Endothelial cell of umbilical vein (primary cell): ENCODE results near the gene PPP2R2D. TPM values are rescaled to one million over a fixed set of nuclear protein-coding genes. Genes with fewer than 3 reads are reported as not detected.

Source experiments
- BruUV-seq: library from RNA; stranded (reverse); fragments of 400-500 nt; replicated peaks from 2 replicates; lab custom pipeline; 2021; lab: Mats Ljungman, UMichigan
- CTCF ChIA-PET: fragments of 300-600, 350-600 bp; sonication (Branson Sonifier 250); formaldehyde crosslinking; loops from one replicate; lab custom pipeline; 2021; ENCODE audit warnings: antibody characterized with exemption, inconsistent platforms; lab: Charles Lee
- POLR2A ChIA-PET: fragments of 300-600, 350-600 bp; sonication (Branson Sonifier 250); formaldehyde crosslinking; loops from one replicate; lab custom pipeline; 2021; ENCODE audit warnings: antibody characterized with exemption, inconsistent platforms; lab: Charles Lee
- DNase-seq: peaks from one replicate; pipeline ENCODE4 v3.0.0-alpha.2; 2011; ENCODE audit warnings: low read depth, low spot score
- FAIRE-seq: peaks from 2 replicates; lab custom pipeline; 2011; peaks lifted over from hg19 to GRCh38; lab: Jason Lieb, UNC
- H2AFZ ChIP-seq: 2 replicates; pipeline ENCODE4 v1.6.0; 2012; ENCODE audit warnings: low read depth, low read length, control low read depth, inconsistent platforms
- H3K27ac ChIP-seq: 2 replicates; pipeline ENCODE4 v1.5.1; 2011; ENCODE audit warnings: low read depth, mild to moderate bottlenecking, control low read depth, low read length, moderate library complexity; ENCODE audit not compliant: insufficient read depth
- H3K27me3 ChIP-seq, 2 experiments: 2 replicates each; pipeline versions ENCODE4 v1.6.0 to v1.6.1; 2011; ENCODE audit warnings: low read length in 2 of 2, mixed read lengths in 1 of 2; ENCODE audit not compliant: control insufficient read depth in 2 of 2, insufficient read depth in 2 of 2
- H3K36me3 ChIP-seq, 2 experiments: 2 replicates in 1 of 2; 3 replicates in 1 of 2; pipeline ENCODE4 v1.5.1; 2011; ENCODE audit warnings: low read length in 2 of 2, mild to moderate bottlenecking in 1 of 2, moderate library complexity in 1 of 2; ENCODE audit not compliant: control insufficient read depth in 2 of 2, insufficient read depth in 2 of 2; ENCODE audit errors: extremely low read depth in 1 of 2
- H3K4me1 ChIP-seq: 3 replicates; pipeline ENCODE4 v1.5.1; 2011; ENCODE audit warnings: mild to moderate bottlenecking, low read length; ENCODE audit not compliant: control insufficient read depth, insufficient read depth; ENCODE audit errors: extremely low read depth
- H3K4me2 ChIP-seq: 2 replicates; pipeline ENCODE4 v1.6.1; 2011; ENCODE audit warnings: low read length, control low read depth, mixed read lengths; ENCODE audit not compliant: insufficient read depth
- H3K4me3 ChIP-seq, 3 experiments: fragments of 200-600 bp in 1 of 3; sonication (generic), shearing (Covaris generic) in 1 of 3; replicated peaks in 1 of 3; 2 replicates each; pipeline ENCODE4 v1.5.1; 2011 to 2016; ENCODE audit warnings: control low read depth in 3 of 3, low read length in 3 of 3, mild to moderate bottlenecking in 2 of 3, inconsistent platforms in 1 of 3, low read depth in 1 of 3, moderate library complexity in 1 of 3; ENCODE audit not compliant: insufficient read depth in 1 of 3
- H3K79me2 ChIP-seq: 2 replicates; pipeline ENCODE4 v1.6.0; 2012; ENCODE audit warnings: low read length, inconsistent platforms; ENCODE audit not compliant: control insufficient read depth, insufficient read depth
- H3K9ac ChIP-seq: replicated peaks from 2 replicates; pipeline ENCODE3; 2011; ENCODE audit warnings: low read length, control low read depth; ENCODE audit not compliant: insufficient read depth; ENCODE audit errors: extremely low read depth
- H3K9me1 ChIP-seq: replicated peaks from 3 replicates; pipeline ENCODE4 v1.6.0; 2011; ENCODE audit warnings: mild to moderate bottlenecking, low read length; ENCODE audit not compliant: control insufficient read depth, insufficient read depth; ENCODE audit errors: extremely low read depth
- H3K9me3 ChIP-seq: replicated peaks from 2 replicates; pipeline ENCODE4 v1.5.1; 2012; ENCODE audit warnings: low read length, inconsistent platforms; ENCODE audit not compliant: control insufficient read depth, insufficient read depth
- H4K20me1 ChIP-seq: replicated peaks from 2 replicates; pipeline ENCODE3; 2011; ENCODE audit warnings: mild to moderate bottlenecking, low read length; ENCODE audit not compliant: control insufficient read depth, insufficient read depth; ENCODE audit errors: extremely low read depth
- CTCF ChIP-seq, 2 donors: IDR thresholded peaks; 1 replicate in 1 of 2; 2 replicates in 1 of 2; pipeline ENCODE4 v1.5.1; 2011; ENCODE audit warnings: low read length in 2 of 2, mild to moderate bottlenecking in 2 of 2, moderate library complexity in 2 of 2, control low read depth in 1 of 2, inconsistent platforms in 1 of 2, low read depth in 1 of 2; ENCODE audit not compliant: insufficient read depth in 1 of 2; ENCODE audit errors: extremely low read depth in 1 of 2
- FOS ChIP-seq: IDR thresholded peaks from 2 replicates; pipeline ENCODE4 v1.6.1; 2011; ENCODE audit warnings: mild to moderate bottlenecking, low read length, moderate library complexity, borderline replicate concordance; ENCODE audit not compliant: insufficient read depth
- JUN ChIP-seq: IDR thresholded peaks from 2 replicates; pipeline ENCODE4 v1.6.1; 2011; ENCODE audit warnings: borderline replicate concordance, low read depth; ENCODE audit not compliant: insufficient read length, insufficient read depth
- MYC ChIP-seq: IDR thresholded peaks from one replicate; pipeline ENCODE4 v1.6.1; 2011; ENCODE audit warnings: mild to moderate bottlenecking, low read depth, low read length
- POLR2A ChIP-seq: IDR thresholded peaks from 2 replicates; pipeline ENCODE4 v1.6.1; 2012; ENCODE audit warnings: low read depth, mild to moderate bottlenecking, control low read depth, low read length
- dilution Hi-C: fragments of 300-500 bp; cut with MboI; formaldehyde crosslinking; loops from one replicate; pipeline ENCODE4 v1.15.0; 2019; ENCODE audit warnings: low sequenced_read_pairs; ENCODE audit not compliant: extremely low pct_ligation_motif_present
- intact Hi-C: fragments of 100-400 bp; cut with micrococcal nuclease; formaldehyde crosslinking; loops from one replicate; pipeline ENCODE4 v1.10.0; 2022
- polyA plus RNA-seq, 4 experiments: library from polyadenylated mRNA; depleted of rRNA in 3 of 4; stranded (reverse) in 3 of 4; unstranded in 1 of 4; fragments of >200 nt; gene quantifications; 2 replicates each; pipeline versions ENCODE4 v1.2.1 to v1.2.3, GENCODE V29; 2011 to 2012; ENCODE audit warnings: missing spikeins in 1 of 4
- total RNA-seq: library from RNA; stranded (reverse); gene quantifications from 2 replicates; pipeline ENCODE4 v1.2.3, GENCODE V29; 2021

Gene PPP2R2D
- total and polyA plus RNA-seq, 2 donors (not counting 3 experiments of a cell fraction or from before 2014, with no cell fraction given): 29.9 to 36.3 TPM

GRCh38 chr10:131975796-131976195 is 75.0 kb downstream of the PPP2R2D start:
- Histone ChIP-seq H4K20me1 (no peaks in the 10 kb centered on the region), H3K4me1 (peaks cover 26% of the 10 kb centered on the region), H3K9me1 (no peaks in the 10 kb centered on the region), H3K9me3 (no peaks in the 10 kb centered on the region), H3K27ac (no peak overlapping the region), H3K36me3 (peaks cover 0 to 5% of the 10 kb centered on the region in 2 experiments), H3K9ac (no peak overlapping the region), H2AFZ (no peak overlapping the region), H3K4me2 (no peak overlapping the region), H3K27me3 (no peaks in the 10 kb centered on the region), H3K79me2 (peaks cover 87% of the 10 kb centered on the region), H3K4me3 (no peak overlapping the region)
- ChIA-PET CTCF (interaction anchor here (1.5 to 4.6 kb wide), 3 partner anchors 10 to 47 kb away, joined by 3 to 33 read pairs (median 4); no protein-coding TSS in a partner anchor), POLR2A (no interaction called here)
- no peak for DNase-seq
- no peak for TF ChIP-seq FOS
- TF ChIP-seq CTCF (IDR thresholded peaks at IDR 0.05; ENCODE audit: extremely low read depth in 1 of 2, insufficient read depth in 1 of 2, low read depth in 1 of 2, low read length in 2 of 2): no peak
- no peak for TF ChIP-seq POLR2A
- no peak for TF ChIP-seq MYC
- no peak for TF ChIP-seq JUN
- no TSS peak for BruUV-seq
- dilution Hi-C loops (no loop called here), intact Hi-C loops (no loop called here)
- no peak for FAIRE-seq
